GM04504 (cell line): ENCODE data around the gene MAPT.
A peak's percentile ranks its signal among the peaks of the same experiment; 100 is the strongest.

Experiments
- DNase-seq: peaks from one replicate; pipeline ENCODE4 v3.0.0-alpha.2; 2012; ENCODE audit warnings: low read depth

Gene MAPT

GRCh38 chr17:45894022-45894784 is at the start of gene MAPT:
MAPT (plus strand) TSS chr17:45894554; CDS start chr17:45962338, 67,784 bp downstream.
- DNase-seq = peak; percentile 76

DNA sequence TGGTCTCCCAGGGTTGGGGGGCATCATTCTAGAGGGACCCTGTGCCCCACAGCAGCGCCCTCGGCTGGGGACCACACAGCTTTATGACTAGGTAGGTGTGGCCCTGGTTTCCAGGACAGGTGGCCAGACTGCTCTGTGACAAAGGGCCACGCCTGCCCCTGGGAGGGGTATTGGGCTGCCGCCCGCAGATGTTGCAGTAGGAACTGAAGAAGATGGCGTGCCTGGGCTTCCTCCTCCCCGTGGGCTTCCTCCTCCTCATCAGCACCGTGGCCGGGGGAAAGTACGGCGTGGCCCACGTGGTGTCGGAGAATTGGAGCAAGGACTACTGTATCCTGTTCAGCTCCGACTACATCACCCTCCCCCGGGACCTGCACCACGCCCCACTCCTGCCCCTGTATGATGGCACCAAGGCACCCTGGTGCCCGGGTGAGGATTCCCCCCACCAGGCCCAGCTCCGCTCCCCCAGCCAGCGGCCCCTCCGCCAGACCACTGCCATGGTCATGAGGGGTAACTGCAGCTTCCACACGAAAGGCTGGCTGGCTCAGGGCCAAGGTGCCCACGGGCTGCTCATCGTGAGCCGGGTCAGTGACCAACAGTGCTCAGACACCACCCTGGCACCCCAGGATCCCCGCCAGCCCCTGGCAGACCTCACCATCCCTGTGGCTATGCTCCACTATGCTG is 49.5 kb upstream of the MAPT start, which contains the start of gene SPPL2C:
SPPL2C (plus strand) TSS at position 187 of the 681 bp plus-strand sequence; CDS start at position 213, 26 bp downstream.
- no peak for DNase-seq

- no peak for DNase-seq
Observed at GRCh38 chr17:45845376-45846185, 48.8 kb upstream of the MAPT start.

- DNase-seq = no peak
Observed at GRCh38 chr17:45846223-45846622, 48.1 kb upstream of the MAPT start.

DNA sequence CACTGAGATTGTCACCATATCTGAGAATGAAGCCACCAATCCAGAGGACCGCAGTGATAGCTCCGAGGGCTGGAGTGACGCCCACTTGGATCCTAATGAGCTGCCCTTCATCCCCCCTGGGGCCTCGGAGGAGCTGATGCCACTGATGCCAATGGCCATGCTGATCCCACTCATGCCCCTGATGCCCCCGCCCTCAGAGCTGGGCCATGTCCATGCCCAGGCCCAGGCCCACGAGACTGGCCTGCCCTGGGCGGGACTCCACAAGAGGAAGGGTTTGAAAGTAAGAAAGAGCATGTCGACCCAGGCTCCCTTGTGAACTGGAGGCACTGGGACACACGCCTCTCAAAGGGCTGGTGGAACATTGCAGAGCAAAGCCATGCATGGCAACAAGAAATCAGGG is 47.7 kb upstream of the MAPT start:
- DNase-seq = no peak

- DNase-seq = no peak
Observed at GRCh38 chr17:45847101-45847500, 47.3 kb upstream of the MAPT start.

GRCh38 chr17:45847747-45848146 is 46.6 kb upstream of the MAPT start:
- no peak for DNase-seq

DNA sequence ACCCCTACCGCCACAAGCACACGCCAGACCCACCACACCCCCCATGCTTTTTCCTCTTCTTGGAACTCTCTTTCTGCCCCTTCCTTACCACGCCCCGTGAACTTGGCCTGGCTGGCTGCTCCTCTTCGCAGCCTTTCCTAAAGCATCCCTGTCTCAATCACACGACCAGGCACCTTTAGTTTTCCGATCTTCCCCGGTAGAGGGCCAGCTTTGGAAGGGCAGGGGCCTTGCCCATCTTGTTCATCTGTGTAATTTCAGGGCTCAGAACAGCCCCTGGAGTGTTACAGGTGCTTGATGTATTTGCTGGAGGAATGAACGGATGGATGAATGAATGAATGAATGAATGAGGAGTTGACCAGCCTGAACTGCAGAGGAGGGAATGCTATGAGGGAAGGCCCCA is 45.9 kb upstream of the MAPT start:
- DNase-seq = no peak

DNA sequence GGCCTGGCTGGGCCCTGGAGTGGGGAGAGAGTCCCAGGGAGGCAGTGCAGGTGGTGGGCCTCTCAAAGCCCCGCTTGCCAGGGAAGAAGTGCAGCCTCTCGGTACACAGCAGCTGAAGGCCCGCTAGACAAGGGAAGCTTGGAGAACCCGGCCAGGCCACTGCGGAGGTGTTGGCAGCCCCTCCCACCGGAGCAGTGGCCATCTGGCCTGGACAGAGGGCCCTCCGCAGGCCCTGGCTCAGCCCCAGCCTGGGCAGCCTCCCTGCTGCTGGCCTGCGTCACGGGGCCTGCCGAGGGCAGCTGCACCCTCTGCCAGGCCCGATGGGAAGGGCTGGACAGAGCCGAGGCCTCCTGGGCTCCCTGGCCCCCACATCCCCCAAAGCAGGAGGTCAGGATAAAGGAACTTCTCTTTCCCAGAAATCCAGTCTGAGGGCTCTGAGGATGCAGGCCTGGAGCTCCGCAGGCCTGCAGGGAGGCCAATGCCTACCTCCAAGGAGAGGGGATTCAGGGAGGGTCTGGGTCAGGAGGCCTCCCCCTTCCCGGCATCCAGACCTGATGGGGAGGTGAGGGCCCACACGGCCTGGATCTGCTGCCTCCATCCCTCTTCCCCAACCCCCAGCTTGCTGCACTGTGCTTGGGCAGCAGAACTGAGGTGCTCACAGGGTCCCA is 45.4 kb upstream of the MAPT start:
- DNase-seq = no peak

DNA sequence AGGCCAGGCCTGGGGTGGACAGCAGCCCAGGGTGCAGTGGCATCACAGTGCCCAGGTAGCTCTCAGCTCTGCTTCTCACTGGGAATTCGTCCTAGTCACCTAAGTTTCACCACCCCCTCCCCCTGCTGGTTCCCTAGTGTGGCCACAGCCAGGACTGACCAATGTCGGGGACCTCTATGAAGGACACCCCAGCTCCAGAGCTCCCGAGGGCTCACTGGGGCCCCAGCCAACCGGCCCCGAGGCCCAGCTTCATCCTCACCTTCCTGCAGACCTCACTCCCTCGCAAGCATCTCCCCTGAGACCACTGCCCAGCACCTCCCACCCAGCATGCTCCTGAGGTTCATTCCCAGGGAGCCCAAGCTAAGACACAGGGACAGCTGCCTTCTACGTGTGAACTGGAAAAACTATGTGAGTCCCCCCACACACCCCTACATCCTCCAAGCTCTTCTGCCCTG is 44.8 kb upstream of the MAPT start:
- no peak for DNase-seq

- DNase-seq = no peak
Observed at GRCh38 chr17:45850011-45850410, 44.3 kb upstream of the MAPT start.

DNA sequence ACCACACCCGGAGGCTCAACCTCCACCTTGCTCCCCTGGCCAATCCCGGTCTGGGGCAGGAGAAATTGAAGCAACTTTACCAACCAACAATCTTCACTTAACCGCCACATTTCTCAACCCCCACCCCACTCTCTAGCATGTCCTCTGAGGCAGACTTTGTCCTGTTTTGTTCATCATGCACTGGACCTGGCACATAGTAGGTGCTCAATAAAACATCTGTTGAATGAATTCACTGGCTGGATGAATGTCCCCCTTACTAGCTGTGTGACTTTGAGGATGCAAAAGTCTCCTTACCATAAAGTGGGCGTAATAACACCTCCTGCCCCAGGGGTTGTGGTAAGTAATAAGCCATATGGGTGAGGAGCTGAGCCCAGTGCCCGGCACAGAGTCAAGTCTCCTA is 43.9 kb upstream of the MAPT start:
- DNase-seq = no peak

- no peak for DNase-seq
Observed at GRCh38 chr17:45851022-45851421, 43.3 kb upstream of the MAPT start.

DNA sequence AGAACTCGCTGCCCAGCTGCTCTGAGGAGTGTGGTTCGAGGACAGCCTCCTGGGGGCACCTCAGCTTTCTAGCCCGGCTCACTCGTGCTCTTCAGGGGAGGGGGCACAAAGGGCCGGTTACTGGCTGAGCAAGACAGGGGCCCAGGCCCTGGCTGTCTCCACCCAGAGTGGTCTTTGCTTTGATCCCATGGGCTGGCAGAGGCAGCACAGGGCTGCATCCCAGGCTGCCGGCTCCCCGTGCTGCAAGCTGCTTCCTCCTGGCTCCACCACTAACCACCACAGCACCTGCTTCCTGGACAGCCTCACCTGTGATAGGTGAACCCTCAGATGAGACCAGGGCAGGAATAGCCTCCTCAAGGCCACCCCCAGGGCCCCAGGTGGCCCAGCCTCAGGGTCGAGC is 42.9 kb upstream of the MAPT start:
- no peak for DNase-seq

DNA sequence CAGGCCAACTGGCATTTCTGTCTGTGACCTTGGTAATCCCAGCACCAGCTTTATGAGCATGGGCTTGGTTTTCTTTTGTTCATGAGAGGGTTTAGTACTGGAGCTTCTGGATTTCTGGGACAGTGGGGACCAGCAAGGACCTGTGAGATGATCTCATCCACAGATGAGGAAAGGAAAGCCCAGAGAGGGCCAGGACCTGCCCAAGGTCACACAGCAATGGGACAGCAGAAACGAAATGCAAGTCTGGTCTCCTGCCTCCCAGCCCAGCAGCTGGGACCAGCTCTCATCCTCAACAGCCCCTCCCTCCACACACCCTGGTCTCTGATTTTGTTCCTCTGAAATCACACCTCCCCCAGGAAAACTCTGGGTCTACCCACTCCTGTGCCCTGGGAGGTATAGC is 42.5 kb upstream of the MAPT start:
- DNase-seq = no peak

- DNase-seq = no peak
Observed at GRCh38 chr17:45852535-45853297, 41.6 kb upstream of the MAPT start.

DNA sequence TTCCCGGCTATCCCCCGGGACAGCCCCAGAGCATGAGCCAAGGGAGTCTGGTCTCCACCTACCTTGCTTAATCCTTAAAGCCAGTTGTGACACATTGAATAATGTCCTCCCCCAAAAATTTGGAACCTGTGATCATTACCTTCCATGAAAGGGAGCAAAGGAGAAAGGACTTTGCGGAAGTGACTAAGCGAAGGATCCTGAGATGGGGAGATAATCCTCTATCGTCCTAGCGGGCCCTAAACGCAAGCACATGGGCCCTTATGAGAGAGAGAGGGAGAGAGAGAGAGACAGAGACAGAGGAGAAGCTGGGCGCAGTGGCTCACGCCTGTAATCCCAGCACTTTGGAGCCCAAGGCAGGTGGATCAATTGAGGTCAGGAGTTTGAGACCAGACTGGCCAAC is 40.1 kb upstream of the MAPT start:
- DNase-seq = no peak

GRCh38 chr17:45855691-45856336 is 38.5 kb upstream of the MAPT start:
- DNase-seq = no peak

GRCh38 chr17:45857977-45858708 is 36.2 kb upstream of the MAPT start:
- no peak for DNase-seq

DNA sequence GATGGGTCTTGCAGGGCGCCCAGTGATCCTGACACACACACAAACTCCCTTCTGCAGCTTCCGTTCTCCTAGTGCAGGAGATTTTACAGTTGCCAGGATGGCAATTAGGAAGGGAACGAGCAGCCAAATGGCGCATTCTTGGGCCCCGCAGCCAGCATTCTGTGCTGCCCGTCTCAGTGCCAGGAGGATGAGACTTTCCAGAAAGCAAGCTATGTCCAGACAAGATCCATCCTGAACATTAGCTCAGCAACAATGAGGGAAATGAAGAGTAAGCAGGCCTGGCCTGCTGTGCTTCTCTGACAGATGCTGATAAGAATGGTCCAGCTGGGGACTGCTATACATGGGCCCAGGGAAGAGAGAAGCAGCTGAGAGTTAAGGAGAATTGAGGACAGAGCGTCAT is 33.2 kb upstream of the MAPT start:
- no peak for DNase-seq
